Panc1 (cell line): ENCODE data around the gene CSF3R. TPM values are rescaled to one million over a fixed set of nuclear protein-coding genes. Genes with fewer than 3 reads are reported as not detected.
"Not testable (repeated sequence)": the region's sequence is repeated elsewhere in the genome, so short reads cannot be mapped to it uniquely, and the experiment has no call there.

Experiments used
- ATAC-seq: fragments of 200-7000 bp; cut with Tn5 transposase; 2 replicates; pipeline ENCODE4 v1.9.1; 2020; ENCODE audit warnings: mild to moderate bottlenecking, moderate library complexity
- BruUV-seq: library from RNA; stranded (reverse); fragments of 400-500 nt; replicated peaks from 2 replicates; lab custom pipeline; 2021; lab: Mats Ljungman, UMichigan
- CTCF ChIA-PET: fragments of 300-600 bp; sonication (Branson Sonifier 250); formaldehyde crosslinking; loops from one replicate; lab custom pipeline; 2022; ENCODE audit warnings: antibody characterized with exemption; lab: Charles Lee
- POLR2A ChIA-PET: fragments of 300-600 bp; sonication (Branson Sonifier 250); formaldehyde crosslinking; loops from one replicate; lab custom pipeline; 2022; ENCODE audit warnings: antibody characterized with exemption; lab: Charles Lee
- DNase-seq: peaks from one replicate; pipeline ENCODE4 v3.0.0-alpha.2; 2010; ENCODE audit warnings: low read depth, low spot score
- H3K27ac ChIP-seq: 2 replicates; pipeline ENCODE4 v1.5.1; 2011; ENCODE audit warnings: mild to moderate bottlenecking, low read length, inconsistent platforms
- H3K27me3 ChIP-seq: fragments of 200-500 bp; sonication (Bioruptor generic); 2 replicates; pipeline ENCODE4 v1.6.0; 2014; ENCODE audit warnings: low read length, inconsistent platforms; ENCODE audit not compliant: control insufficient read depth, insufficient read depth
- H3K36me3 ChIP-seq: fragments of 200-500 bp; sonication (Bioruptor generic); 2 replicates; pipeline ENCODE4 v1.5.1; 2014; ENCODE audit warnings: inconsistent platforms, mild to moderate bottlenecking, low read length, moderate library complexity; ENCODE audit not compliant: control insufficient read depth, insufficient read depth
- H3K4me1 ChIP-seq: 2 replicates; pipeline ENCODE4 v1.5.1; 2011; ENCODE audit warnings: inconsistent platforms, mild to moderate bottlenecking, low read length, moderate library complexity; ENCODE audit not compliant: control insufficient read depth, insufficient read depth
- H3K4me3 ChIP-seq, 2 experiments: 2 replicates each; pipeline ENCODE4 v1.5.1; 2011 to 2012; ENCODE audit warnings: low read depth in 2 of 2, low read length in 2 of 2, mild to moderate bottlenecking in 2 of 2, inconsistent platforms in 1 of 2, moderate library complexity in 1 of 2
- H3K9me3 ChIP-seq: fragments of 200-500 bp; sonication (Bioruptor generic); 2 replicates; pipeline ENCODE4 v1.5.1; 2014; ENCODE audit warnings: low read depth, mild to moderate bottlenecking, inconsistent platforms, low read length, moderate library complexity; ENCODE audit not compliant: control insufficient read depth, insufficient read depth
- POLR2AphosphoS5 ChIP-seq: IDR thresholded peaks from 2 replicates; pipeline ENCODE4 v1.6.1; 2012; ENCODE audit warnings: mild to moderate bottlenecking, low read depth, low read length, moderate library complexity
- SIN3A ChIP-seq: IDR thresholded peaks from 2 replicates; pipeline ENCODE4 v1.6.1; 2012; ENCODE audit warnings: low read depth, mild to moderate bottlenecking, low read length, moderate library complexity, borderline replicate concordance; ENCODE audit not compliant: insufficient read depth
- TCF7L2 ChIP-seq: IDR thresholded peaks from 2 replicates; pipeline ENCODE4 v1.6.1; 2011; ENCODE audit warnings: mild to moderate bottlenecking, low read depth, low read length, inconsistent platforms
- in situ Hi-C: cut with HindIII; loops from 2 replicates; pipeline ENCODE4 v1.10.0; 2016; ENCODE audit warnings: low sequenced_read_pairs, low pct_unique_long_range_greater_than_20kb
- intact Hi-C: fragments of 100-400 bp; cut with micrococcal nuclease; formaldehyde crosslinking; loops from one replicate; pipeline ENCODE4 v1.10.0; 2022; ENCODE audit not compliant: unreplicated experiment
- total RNA-seq: library from RNA; stranded (reverse); gene quantifications from one replicate; pipeline ENCODE4 v1.2.1, GENCODE V29; 2021; ENCODE audit not compliant: unreplicated experiment
- TF ChIP-seq, protein P1 (sequence below): fragments of 450-650 bp; IDR thresholded peaks from 2 replicates; pipeline ENCODE4 v1.5.1; 2017; ENCODE audit warnings: mild to moderate bottlenecking
- TF ChIP-seq, protein P2 (sequence below), 2 experiments: IDR thresholded peaks; 2 replicates each; pipeline ENCODE4 v1.6.1; 2011 to 2012; ENCODE audit warnings: low read depth in 2 of 2, control low read depth in 1 of 2, low read length in 1 of 2, mild to moderate bottlenecking in 1 of 2, moderate library complexity in 1 of 2; ENCODE audit not compliant: insufficient read depth in 1 of 2

Gene CSF3R
- total RNA-seq, 1 experiment from 2014 or later, result 0.31 TPM

DNA sequence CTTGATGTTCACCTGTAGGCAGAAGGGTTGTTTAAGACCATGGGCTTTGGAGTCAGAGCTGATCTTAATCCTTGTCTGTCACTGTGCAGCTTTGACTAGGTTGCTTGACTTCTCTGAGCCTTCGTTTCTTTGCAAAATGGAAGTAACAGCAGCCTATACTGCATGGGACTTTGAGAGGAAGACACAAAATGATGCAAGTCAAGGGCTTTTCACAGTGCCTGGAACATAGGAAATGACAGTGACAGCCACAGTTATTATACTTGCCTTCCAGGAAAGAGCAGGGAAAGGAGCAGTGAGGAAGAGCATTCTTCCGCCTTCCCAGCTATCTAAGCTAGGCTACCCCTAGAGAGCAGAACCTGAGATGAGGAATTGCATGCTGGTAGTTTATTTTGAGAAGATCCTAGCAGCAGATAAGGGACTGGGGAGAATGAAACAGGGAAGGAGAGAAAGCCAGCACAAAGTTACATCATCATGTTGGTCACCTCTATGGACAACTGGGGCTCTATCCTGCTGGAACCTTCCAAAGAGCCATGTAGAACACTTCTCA, 3.1 kb downstream of the CSF3R start:
- TF ChIP-seq, protein P1, sequence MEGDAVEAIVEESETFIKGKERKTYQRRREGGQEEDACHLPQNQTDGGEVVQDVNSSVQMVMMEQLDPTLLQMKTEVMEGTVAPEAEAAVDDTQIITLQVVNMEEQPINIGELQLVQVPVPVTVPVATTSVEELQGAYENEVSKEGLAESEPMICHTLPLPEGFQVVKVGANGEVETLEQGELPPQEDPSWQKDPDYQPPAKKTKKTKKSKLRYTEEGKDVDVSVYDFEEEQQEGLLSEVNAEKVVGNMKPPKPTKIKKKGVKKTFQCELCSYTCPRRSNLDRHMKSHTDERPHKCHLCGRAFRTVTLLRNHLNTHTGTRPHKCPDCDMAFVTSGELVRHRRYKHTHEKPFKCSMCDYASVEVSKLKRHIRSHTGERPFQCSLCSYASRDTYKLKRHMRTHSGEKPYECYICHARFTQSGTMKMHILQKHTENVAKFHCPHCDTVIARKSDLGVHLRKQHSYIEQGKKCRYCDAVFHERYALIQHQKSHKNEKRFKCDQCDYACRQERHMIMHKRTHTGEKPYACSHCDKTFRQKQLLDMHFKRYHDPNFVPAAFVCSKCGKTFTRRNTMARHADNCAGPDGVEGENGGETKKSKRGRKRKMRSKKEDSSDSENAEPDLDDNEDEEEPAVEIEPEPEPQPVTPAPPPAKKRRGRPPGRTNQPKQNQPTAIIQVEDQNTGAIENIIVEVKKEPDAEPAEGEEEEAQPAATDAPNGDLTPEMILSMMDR, result no peak
- TF ChIP-seq POLR2AphosphoS5, result no peak
- no peak for TF ChIP-seq SIN3A
- TF ChIP-seq, protein P2, sequence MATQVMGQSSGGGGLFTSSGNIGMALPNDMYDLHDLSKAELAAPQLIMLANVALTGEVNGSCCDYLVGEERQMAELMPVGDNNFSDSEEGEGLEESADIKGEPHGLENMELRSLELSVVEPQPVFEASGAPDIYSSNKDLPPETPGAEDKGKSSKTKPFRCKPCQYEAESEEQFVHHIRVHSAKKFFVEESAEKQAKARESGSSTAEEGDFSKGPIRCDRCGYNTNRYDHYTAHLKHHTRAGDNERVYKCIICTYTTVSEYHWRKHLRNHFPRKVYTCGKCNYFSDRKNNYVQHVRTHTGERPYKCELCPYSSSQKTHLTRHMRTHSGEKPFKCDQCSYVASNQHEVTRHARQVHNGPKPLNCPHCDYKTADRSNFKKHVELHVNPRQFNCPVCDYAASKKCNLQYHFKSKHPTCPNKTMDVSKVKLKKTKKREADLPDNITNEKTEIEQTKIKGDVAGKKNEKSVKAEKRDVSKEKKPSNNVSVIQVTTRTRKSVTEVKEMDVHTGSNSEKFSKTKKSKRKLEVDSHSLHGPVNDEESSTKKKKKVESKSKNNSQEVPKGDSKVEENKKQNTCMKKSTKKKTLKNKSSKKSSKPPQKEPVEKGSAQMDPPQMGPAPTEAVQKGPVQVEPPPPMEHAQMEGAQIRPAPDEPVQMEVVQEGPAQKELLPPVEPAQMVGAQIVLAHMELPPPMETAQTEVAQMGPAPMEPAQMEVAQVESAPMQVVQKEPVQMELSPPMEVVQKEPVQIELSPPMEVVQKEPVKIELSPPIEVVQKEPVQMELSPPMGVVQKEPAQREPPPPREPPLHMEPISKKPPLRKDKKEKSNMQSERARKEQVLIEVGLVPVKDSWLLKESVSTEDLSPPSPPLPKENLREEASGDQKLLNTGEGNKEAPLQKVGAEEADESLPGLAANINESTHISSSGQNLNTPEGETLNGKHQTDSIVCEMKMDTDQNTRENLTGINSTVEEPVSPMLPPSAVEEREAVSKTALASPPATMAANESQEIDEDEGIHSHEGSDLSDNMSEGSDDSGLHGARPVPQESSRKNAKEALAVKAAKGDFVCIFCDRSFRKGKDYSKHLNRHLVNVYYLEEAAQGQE (IDR thresholded peaks at IDR 0.05; ENCODE audit: insufficient read depth in 1 of 2, low read depth in 2 of 2, low read length in 1 of 2), result no peak
- TF ChIP-seq TCF7L2, result no peak
- no peak for DNase-seq
- H3K4me1 ChIP-seq, result no peaks in the 10 kb centered on the region
- POLR2A ChIA-PET, result no interaction called here
- CTCF ChIA-PET, result interaction anchor here (0.6 kb wide), 1 partner anchor 96 kb away, joined by 3 read pairs; no protein-coding TSS in a partner anchor
- no peak for ATAC-seq
- no peaks in the 10 kb centered on the region for H3K36me3 ChIP-seq
- H3K9me3 ChIP-seq, result no peaks in the 10 kb centered on the region
- H3K4me3 ChIP-seq, result no peak overlapping the region
- BruUV-seq, result no TSS peak
- intact Hi-C loops (no loop called here), in situ Hi-C loops (no loop called here)
- H3K27ac ChIP-seq, result no peak overlapping the region
- no peaks in the 10 kb centered on the region for H3K27me3 ChIP-seq

DNA sequence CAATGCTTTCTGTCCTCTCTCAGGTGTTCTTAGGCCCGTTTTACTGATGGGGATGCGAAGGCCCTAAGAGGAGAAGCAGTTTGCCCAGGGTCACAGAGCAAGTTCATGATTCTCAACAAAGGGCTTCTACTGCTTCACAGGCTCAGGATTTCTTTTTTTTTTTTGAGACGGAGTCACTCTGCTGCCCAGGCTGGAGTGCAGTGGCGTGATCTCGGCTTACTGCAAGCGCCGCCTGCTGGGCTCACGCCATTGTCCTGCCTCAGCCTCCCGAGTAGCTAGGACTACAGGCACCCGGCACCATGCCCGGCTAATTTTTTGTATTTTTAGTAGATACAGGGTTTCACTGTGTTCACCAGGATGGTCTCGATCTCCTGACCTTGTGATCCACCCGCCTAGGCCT, 5.1 kb downstream of the CSF3R start:
- H3K4me3 ChIP-seq, DNase-seq, H3K27ac ChIP-seq, POLR2A ChIA-PET, H3K36me3 ChIP-seq, H3K27me3 ChIP-seq, ATAC-seq, in situ Hi-C loops, BruUV-seq, H3K9me3 ChIP-seq, H3K4me1 ChIP-seq, CTCF ChIA-PET, intact Hi-C loops: not testable (repeated sequence)

DNA sequence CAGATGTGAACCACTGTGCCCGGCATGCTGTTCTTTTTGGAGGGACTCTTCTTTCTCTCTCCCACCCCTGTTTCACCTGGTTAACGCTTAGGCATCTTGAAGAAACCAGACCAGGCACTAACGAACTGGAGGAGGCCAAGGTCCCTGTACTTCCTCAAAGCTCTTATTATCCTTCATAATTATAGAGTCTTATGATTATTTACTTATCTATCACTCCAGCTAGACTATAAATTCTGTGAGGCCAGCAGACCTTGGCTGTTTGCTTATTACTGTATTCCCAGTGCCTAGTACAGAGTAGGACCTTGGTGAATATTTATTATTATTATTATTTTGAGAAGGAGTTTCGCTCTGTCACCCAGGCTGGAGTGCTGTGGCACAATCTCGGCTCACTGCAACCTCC, 5.8 kb downstream of the CSF3R start:
- intact Hi-C loops (no loop called here), in situ Hi-C loops (no loop called here)
- ATAC-seq (no peak), DNase-seq (no peak)
- TF ChIP-seq, protein P1, result no peak
- TF ChIP-seq SIN3A, result no peak
- TF ChIP-seq TCF7L2, result no peak
- H3K4me1 ChIP-seq, result no peaks in the 10 kb centered on the region
- H3K27ac ChIP-seq, result no peak overlapping the region
- H3K9me3 ChIP-seq, result no peaks in the 10 kb centered on the region
- ChIA-PET CTCF (interaction anchor here (0.7 kb wide), 2 partner anchors 130 to 167 kb away, joined by 3 read pairs; no protein-coding TSS in a partner anchor), POLR2A (interaction anchor here (0.6 kb wide), 1 partner anchor 10 kb away, joined by 4 read pairs; no protein-coding TSS in a partner anchor)
- no peaks in the 10 kb centered on the region for H3K36me3 ChIP-seq
- H3K4me3 ChIP-seq, result no peak overlapping the region
- H3K27me3 ChIP-seq, result no peaks in the 10 kb centered on the region
- no TSS peak for BruUV-seq
